A673 (cell line): ENCODE measurements around the gene GDF10. TPM values are rescaled to one million over a fixed set of nuclear protein-coding genes. Genes with fewer than 3 reads are reported as not detected.

Experiments
- BruUV-seq: library from RNA; stranded (reverse); fragments of 400-500 nt; replicated peaks from 2 replicates; lab custom pipeline; 2021; lab: Mats Ljungman, UMichigan
- CTCF ChIA-PET: fragments of 300-600 bp; sonication (Branson Sonifier 250); formaldehyde crosslinking; loops from one replicate; lab custom pipeline; 2022; ENCODE audit warnings: antibody characterized with exemption; lab: Charles Lee
- POLR2A ChIA-PET: fragments of 300-600 bp; sonication (Branson Sonifier 250); formaldehyde crosslinking; loops from one replicate; lab custom pipeline; 2022; ENCODE audit warnings: antibody characterized with exemption; ENCODE audit not compliant: low non-redundant PET; lab: Charles Lee
- DNase-seq: peaks from one replicate; pipeline ENCODE4 v3.0.0-alpha.2; 2015; ENCODE audit warnings: low spot score
- H3K27ac ChIP-seq: fragments of 200-600 bp; sonication (generic); 2 replicates; pipeline ENCODE4 v1.5.1; 2016; ENCODE audit warnings: mixed run types, low read depth, mild to moderate bottlenecking, mixed read lengths, antibody characterized with exemption, low read length; ENCODE audit not compliant: poor library complexity, severe bottlenecking
- H3K27me3 ChIP-seq: fragments of 200-600 bp; sonication (generic); replicated peaks from 2 replicates; pipeline ENCODE4 v1.6.1; 2017; ENCODE audit warnings: mixed run types, low read depth, mild to moderate bottlenecking, mixed read lengths, antibody characterized with exemption, low read length; ENCODE audit not compliant: insufficient read depth, poor library complexity
- H3K36me3 ChIP-seq: fragments of 200-600 bp; sonication (generic); 2 replicates; pipeline ENCODE4 v1.6.1; 2016; ENCODE audit warnings: mixed run types, mild to moderate bottlenecking, mixed read lengths, antibody characterized with exemption, low read length; ENCODE audit not compliant: insufficient read depth, poor library complexity, severe bottlenecking
- H3K4me1 ChIP-seq: fragments of 200-600 bp; sonication (generic); 2 replicates; pipeline ENCODE4 v1.6.1; 2017; ENCODE audit warnings: mixed run types, mild to moderate bottlenecking, mixed read lengths, antibody characterized with exemption, low read length; ENCODE audit not compliant: insufficient read depth, poor library complexity, severe bottlenecking
- H3K4me3 ChIP-seq: fragments of 200-600 bp; sonication (generic); 2 replicates; pipeline ENCODE4 v1.5.1; 2016; ENCODE audit warnings: low read depth, mixed run types, mild to moderate bottlenecking, mixed read lengths, low read length; ENCODE audit not compliant: poor library complexity, severe bottlenecking
- H3K9me3 ChIP-seq: fragments of 200-600 bp; sonication (generic); 2 replicates; pipeline ENCODE4 v1.6.1; 2016; ENCODE audit warnings: mixed run types, low read depth, mild to moderate bottlenecking, mixed read lengths, antibody characterized with exemption, low read length; ENCODE audit not compliant: poor library complexity, severe bottlenecking
- CTCF ChIP-seq: fragments of 300-800, 200-600 bp; sonication (generic); conservative IDR thresholded peaks from 2 replicates; pipeline ENCODE4 v1.5.1; 2017; ENCODE audit warnings: low read depth, mild to moderate bottlenecking, antibody characterized with exemption, low read length, moderate library complexity, mixed read lengths
- EZH2 ChIP-seq: fragments of 200-600 bp; sonication (generic); IDR thresholded peaks from 2 replicates; pipeline ENCODE4 v1.6.1; 2017; ENCODE audit warnings: borderline replicate concordance, low read depth, mild to moderate bottlenecking, mixed read lengths, antibody characterized with exemption, low read length; ENCODE audit not compliant: poor library complexity, severe bottlenecking
- intact Hi-C: fragments of 100-400 bp; cut with micrococcal nuclease; formaldehyde crosslinking; loops from one replicate; pipeline ENCODE4 v1.10.0; 2022; ENCODE audit not compliant: unreplicated experiment
- total RNA-seq: library from RNA; stranded (reverse); gene quantifications from 2 replicates; pipeline ENCODE4 v1.2.3, GENCODE V29; 2021

GDF10 gene
- total RNA-seq, 1 experiment from 2014 or later, result 0.45 TPM

DNA sequence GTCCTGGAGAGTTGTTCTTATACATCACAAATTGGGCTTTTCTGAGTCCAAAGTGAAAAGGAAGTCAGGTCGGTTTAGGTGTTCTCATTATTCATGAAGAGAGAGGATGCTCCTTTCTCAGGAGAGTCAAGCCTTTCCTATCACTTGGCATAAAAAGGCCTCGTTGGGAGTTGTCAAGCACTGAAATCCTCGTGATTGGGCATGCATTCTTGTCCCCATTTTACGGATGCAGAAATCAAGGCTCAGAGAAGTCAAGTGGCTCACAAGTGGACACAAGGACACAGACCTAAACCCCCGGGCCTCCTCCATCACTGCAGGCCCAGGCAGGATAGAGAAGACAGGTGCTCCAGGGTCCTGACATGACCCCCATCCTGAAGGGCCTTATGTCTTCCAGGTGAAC is 56.7 kb downstream of the GDF10 start:
- H3K27ac ChIP-seq, result no peak overlapping the region
- POLR2A ChIA-PET, result no interaction called here
- no peak overlapping the region for H3K4me3 ChIP-seq
- H3K9me3 ChIP-seq, result no peaks in the 10 kb centered on the region
- BruUV-seq, result no TSS peak
- intact Hi-C loops, result no loop called here
- TF ChIP-seq CTCF (no peak), EZH2 (no peak)
- no peaks in the 10 kb centered on the region for H3K27me3 ChIP-seq
- H3K4me1 ChIP-seq, result no peaks in the 10 kb centered on the region
- CTCF ChIA-PET, result no interaction called here
- DNase-seq, result no peak
- no peaks in the 10 kb centered on the region for H3K36me3 ChIP-seq

DNA sequence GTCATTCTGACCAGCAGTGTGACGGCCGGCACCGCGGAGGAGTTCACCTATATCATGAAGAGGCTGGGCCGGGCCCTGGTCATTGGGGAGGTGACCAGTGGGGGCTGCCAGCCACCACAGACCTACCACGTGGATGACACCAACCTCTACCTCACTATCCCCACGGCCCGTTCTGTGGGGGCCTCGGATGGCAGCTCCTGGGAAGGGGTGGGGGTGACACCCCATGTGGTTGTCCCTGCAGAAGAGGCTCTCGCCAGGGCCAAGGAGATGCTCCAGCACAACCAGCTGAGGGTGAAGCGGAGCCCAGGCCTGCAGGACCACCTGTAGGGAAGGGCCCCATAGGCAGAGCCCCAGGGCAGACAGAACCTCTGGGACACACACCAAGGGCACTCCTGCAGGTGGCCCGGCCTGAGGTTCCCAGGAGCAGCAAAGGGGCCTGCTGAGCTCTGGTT is 57.2 kb downstream of the GDF10 start:
- Histone ChIP-seq H3K27me3 (no peaks in the 10 kb centered on the region), H3K36me3 (no peaks in the 10 kb centered on the region), H3K9me3 (no peaks in the 10 kb centered on the region), H3K4me1 (no peaks in the 10 kb centered on the region), H3K27ac (no peak overlapping the region), H3K4me3 (no peak overlapping the region)
- no peak for TF ChIP-seq EZH2
- no peak for TF ChIP-seq CTCF
- ChIA-PET POLR2A (no interaction called here), CTCF (no interaction called here)
- no peak for DNase-seq
- no TSS peak for BruUV-seq
- intact Hi-C loops, result no loop called here

- H3K27me3 ChIP-seq, result no peaks in the 10 kb centered on the region
- DNase-seq, result no peak
- TF ChIP-seq CTCF (no peak), EZH2 (no peak)
- ChIA-PET POLR2A (no interaction called here), CTCF (no interaction called here)
- H3K36me3 ChIP-seq, result no peaks in the 10 kb centered on the region
- no TSS peak for BruUV-seq
- intact Hi-C loops, result no loop called here
- H3K4me3 ChIP-seq, result no peak overlapping the region
- no peak overlapping the region for H3K27ac ChIP-seq
- H3K4me1 ChIP-seq, result no peaks in the 10 kb centered on the region
- no peaks in the 10 kb centered on the region for H3K9me3 ChIP-seq
These were observed 57.9 kb downstream of the GDF10 start for GRCh38 chr10:47357911-47358310.
